ENCODE measurements around the gene FRS3.
A peak's percentile ranks its signal among the peaks of the same experiment; 100 is the strongest.

The FRS3 gene

GRCh38 chr6:41732591-41733359, 46.9 kb downstream of the FRS3 start:
- Mint-ChIP-seq H3K27ac (peak overlapping the region; percentile 78), H3K36me3 (peaks cover 12% of the 10 kb centered on the region), H3K9me3 (no peaks in the 10 kb centered on the region), H3K4me3 (peak overlapping the region; percentile 90), H3K4me1 (peaks cover 53% of the 10 kb centered on the region), H3K27me3 (no peaks in the 10 kb centered on the region)
- ATAC-seq: peak; percentile 58

GRCh38 chr6:41732149-41732548, 47.6 kb downstream of the FRS3 start:
- peaks cover 14% of the 10 kb centered on the region for H3K36me3 Mint-ChIP-seq
- H3K27me3 Mint-ChIP-seq: no peaks in the 10 kb centered on the region
- peak overlapping the region; percentile 78 for H3K27ac Mint-ChIP-seq
- no peak for ATAC-seq
- no peaks in the 10 kb centered on the region for H3K9me3 Mint-ChIP-seq
- peaks cover 60% of the 10 kb centered on the region for H3K4me1 Mint-ChIP-seq
- H3K4me3 Mint-ChIP-seq: peak overlapping the region; percentile 90

- peaks cover 64% of the 10 kb centered on the region for H3K4me1 Mint-ChIP-seq
- peak overlapping the region; percentile 95 for H3K27ac Mint-ChIP-seq
- ATAC-seq: no peak
- H3K9me3 Mint-ChIP-seq: no peaks in the 10 kb centered on the region
- peak overlapping the region; percentile 90 for H3K4me3 Mint-ChIP-seq
- H3K27me3 Mint-ChIP-seq: no peaks in the 10 kb centered on the region
- H3K36me3 Mint-ChIP-seq: peaks cover 18% of the 10 kb centered on the region
Observed at GRCh38 chr6:41731561-41732086, 48.1 kb downstream of the FRS3 start.

GRCh38 chr6:41730531-41731436, 48.9 kb downstream of the FRS3 start:
- ATAC-seq: no peak
- Mint-ChIP-seq H3K4me1 (peaks cover 66% of the 10 kb centered on the region), H3K27me3 (no peaks in the 10 kb centered on the region), H3K4me3 (peak overlapping the region; percentile 90), H3K36me3 (peaks cover 18% of the 10 kb centered on the region), H3K9me3 (no peaks in the 10 kb centered on the region), H3K27ac (peak overlapping the region; percentile 95)

GRCh38 chr6:41729624-41730023, 50.1 kb downstream of the FRS3 start:
- H3K27ac Mint-ChIP-seq: peak overlapping the region; percentile 95
- peak overlapping the region; percentile 90 for H3K4me3 Mint-ChIP-seq

GRCh38 chr6:41728954-41729353, 50.7 kb downstream of the FRS3 start:
- ATAC-seq: no peak
- no peaks in the 10 kb centered on the region for H3K27me3 Mint-ChIP-seq
- H3K36me3 Mint-ChIP-seq: peaks cover 18% of the 10 kb centered on the region
- peak overlapping the region; percentile 90 for H3K4me3 Mint-ChIP-seq
- H3K27ac Mint-ChIP-seq: peak overlapping the region; percentile 95
- no peaks in the 10 kb centered on the region for H3K9me3 Mint-ChIP-seq
- peaks cover 82% of the 10 kb centered on the region for H3K4me1 Mint-ChIP-seq

More at GRCh38 chr6:41729624-41730023, 50.1 kb downstream of the FRS3 start:
- peaks cover 18% of the 10 kb centered on the region for H3K36me3 Mint-ChIP-seq
- peaks cover 76% of the 10 kb centered on the region for H3K4me1 Mint-ChIP-seq
- H3K27me3 Mint-ChIP-seq: no peaks in the 10 kb centered on the region
- H3K9me3 Mint-ChIP-seq: no peaks in the 10 kb centered on the region
- ATAC-seq: no peak

- ATAC-seq: peak; percentile 31
- Mint-ChIP-seq H3K9me3 (no peaks in the 10 kb centered on the region), H3K4me3 (peak overlapping the region; percentile 90), H3K27ac (peak overlapping the region; percentile 95), H3K27me3 (no peaks in the 10 kb centered on the region), H3K4me1 (peaks cover 89% of the 10 kb centered on the region), H3K36me3 (peaks cover 22% of the 10 kb centered on the region)
Observed at GRCh38 chr6:41728073-41728936, 51.4 kb downstream of the FRS3 start.

- no peaks in the 10 kb centered on the region for H3K27me3 Mint-ChIP-seq
- peaks cover 94% of the 10 kb centered on the region for H3K4me1 Mint-ChIP-seq
- H3K4me3 Mint-ChIP-seq: peak overlapping the region; percentile 69
- no peaks in the 10 kb centered on the region for H3K9me3 Mint-ChIP-seq
- no peak for ATAC-seq
- peaks cover 21% of the 10 kb centered on the region for H3K36me3 Mint-ChIP-seq
- peak overlapping the region; percentile 95 for H3K27ac Mint-ChIP-seq
Observed at GRCh38 chr6:41727705-41728072, 52.0 kb downstream of the FRS3 start.

GRCh38 chr6:41726876-41727275, 52.8 kb downstream of the FRS3 start:
- no peak for ATAC-seq
- peaks cover 15% of the 10 kb centered on the region for H3K36me3 Mint-ChIP-seq
- peak overlapping the region; percentile 95 for H3K27ac Mint-ChIP-seq
- no peaks in the 10 kb centered on the region for H3K27me3 Mint-ChIP-seq
- H3K4me1 Mint-ChIP-seq: peaks cover 97% of the 10 kb centered on the region
- H3K4me3 Mint-ChIP-seq: peak overlapping the region; percentile 69
- no peaks in the 10 kb centered on the region for H3K9me3 Mint-ChIP-seq

- peak overlapping the region; percentile 95 for H3K27ac Mint-ChIP-seq
Observed at GRCh38 chr6:41724586-41725501, 54.9 kb downstream of the FRS3 start.

GRCh38 chr6:41724228-41724580, 55.5 kb downstream of the FRS3 start:
- Mint-ChIP-seq H3K27ac (peak overlapping the region; percentile 95), H3K27me3 (no peaks in the 10 kb centered on the region), H3K36me3 (peaks cover 15% of the 10 kb centered on the region), H3K4me3 (peak overlapping the region; percentile 86), H3K9me3 (no peaks in the 10 kb centered on the region), H3K4me1 (peaks cover 98% of the 10 kb centered on the region)
- ATAC-seq: peak; percentile 40

More at GRCh38 chr6:41724586-41725501, 54.9 kb downstream of the FRS3 start:
- H3K4me3 Mint-ChIP-seq: peak overlapping the region; percentile 86
- peaks cover 98% of the 10 kb centered on the region for H3K4me1 Mint-ChIP-seq
- no peaks in the 10 kb centered on the region for H3K9me3 Mint-ChIP-seq
- H3K36me3 Mint-ChIP-seq: peaks cover 15% of the 10 kb centered on the region
- no peaks in the 10 kb centered on the region for H3K27me3 Mint-ChIP-seq
- ATAC-seq: no peak

- peak; percentile 94 for ATAC-seq
- Mint-ChIP-seq H3K27ac (peak overlapping the region; percentile 95), H3K36me3 (peaks cover 15% of the 10 kb centered on the region), H3K27me3 (no peaks in the 10 kb centered on the region), H3K4me3 (peak overlapping the region; percentile 86), H3K9me3 (no peaks in the 10 kb centered on the region), H3K4me1 (peaks cover 98% of the 10 kb centered on the region)
Observed at GRCh38 chr6:41723530-41724227, 56.0 kb downstream of the FRS3 start.

- Mint-ChIP-seq H3K27me3 (no peaks in the 10 kb centered on the region), H3K36me3 (peaks cover 15% of the 10 kb centered on the region), H3K4me3 (peak overlapping the region; percentile 86), H3K27ac (peak overlapping the region; percentile 95), H3K9me3 (no peaks in the 10 kb centered on the region), H3K4me1 (peaks cover 98% of the 10 kb centered on the region)
- no peak for ATAC-seq
Observed at GRCh38 chr6:41722969-41723529, 56.7 kb downstream of the FRS3 start.
